ENCODE results near the gene RABEP2. TPM values are rescaled to one million over a fixed set of nuclear protein-coding genes. Genes with fewer than 3 reads are reported as not detected.
A peak's percentile ranks its signal among the peaks of the same experiment; 100 is the strongest.

RABEP2 gene
- total RNA-seq, 1 donor from 2014 or later, result 38.3 TPM

GRCh38 chr16:28865722-28866453, 59.1 kb downstream of the RABEP2 start:
- no peak for TF ChIP-seq CTCF (IDR thresholded peaks at IDR 0.05; ENCODE audit: insufficient read depth, low read length, poor library complexity, severe bottlenecking)
- DNase-seq (ENCODE audit: low read depth), result no peak
- Histone ChIP-seq H3K36me3 (ENCODE audit: control insufficient read depth, insufficient read depth, low read length) (peaks cover 7% of the 10 kb centered on the region), H3K27me3 (ENCODE audit: control insufficient read depth, insufficient read depth, low read length) (no peaks in the 10 kb centered on the region), H3K4me3 (ENCODE audit: low read depth, low read length) (no peak overlapping the region)

- Histone ChIP-seq H3K27me3 (ENCODE audit: control insufficient read depth, insufficient read depth, low read length) (no peaks in the 10 kb centered on the region), H3K36me3 (ENCODE audit: control insufficient read depth, insufficient read depth, low read length) (peaks cover 7% of the 10 kb centered on the region), H3K4me3 (ENCODE audit: low read depth, low read length) (no peak overlapping the region)
- no peak for TF ChIP-seq CTCF (IDR thresholded peaks at IDR 0.05; ENCODE audit: insufficient read depth, low read length, poor library complexity, severe bottlenecking)
- no peak for DNase-seq (ENCODE audit: low read depth)
These were observed 59.9 kb downstream of the RABEP2 start for GRCh38 chr16:28865001-28865688.

GRCh38 chr16:28863929-28864793, 60.9 kb downstream of the RABEP2 start:
- Histone ChIP-seq H3K4me3 (ENCODE audit: low read depth, low read length) (peak overlapping the region; percentile 84), H3K36me3 (ENCODE audit: control insufficient read depth, insufficient read depth, low read length) (peaks cover 5% of the 10 kb centered on the region), H3K27me3 (ENCODE audit: control insufficient read depth, insufficient read depth, low read length) (no peaks in the 10 kb centered on the region)
- no peak for TF ChIP-seq CTCF (IDR thresholded peaks at IDR 0.05; ENCODE audit: insufficient read depth, low read length, poor library complexity, severe bottlenecking)
- DNase-seq (ENCODE audit: low read depth), result no peak

GRCh38 chr16:28859326-28859725, 65.7 kb downstream of the RABEP2 start:
- no peak for DNase-seq (ENCODE audit: low read depth)
- Histone ChIP-seq H3K36me3 (ENCODE audit: control insufficient read depth, insufficient read depth, low read length) (no peaks in the 10 kb centered on the region), H3K27me3 (ENCODE audit: control insufficient read depth, insufficient read depth, low read length) (no peaks in the 10 kb centered on the region), H3K4me3 (ENCODE audit: low read depth, low read length) (no peak overlapping the region)
- TF ChIP-seq CTCF (IDR thresholded peaks at IDR 0.05; ENCODE audit: insufficient read depth, low read length, poor library complexity, severe bottlenecking), result no peak

GRCh38 chr16:28858421-28858820, 66.6 kb downstream of the RABEP2 start:
- DNase-seq (ENCODE audit: low read depth), result no peak
- Histone ChIP-seq H3K4me3 (ENCODE audit: low read depth, low read length) (no peak overlapping the region), H3K27me3 (ENCODE audit: control insufficient read depth, insufficient read depth, low read length) (no peaks in the 10 kb centered on the region), H3K36me3 (ENCODE audit: control insufficient read depth, insufficient read depth, low read length) (no peaks in the 10 kb centered on the region)
- TF ChIP-seq CTCF (IDR thresholded peaks at IDR 0.05; ENCODE audit: insufficient read depth, low read length, poor library complexity, severe bottlenecking), result no peak

Other genes starting within 250 kb of the RABEP2 start
- 322 and 386 TPM in 2 replicates for gene EIF3C, start 213.8 kb downstream of the RABEP2 start, total RNA-seq
- 0.68 and 2.7 TPM in 2 replicates for gene NPIPB9, start 173.5 kb downstream of the RABEP2 start, total RNA-seq
- 150 and 197 TPM in 2 replicates for gene ATXN2L, start 102.2 kb downstream of the RABEP2 start, total RNA-seq
- 169 and 185 TPM in 2 replicates for gene TUFM, start 78.9 kb downstream of the RABEP2 start, total RNA-seq
- gene SH2B1, start 61.4 kb downstream of the RABEP2 start, total RNA-seq, result 26.8 and 29.1 TPM in 2 replicates
- 0.17 and 0.48 TPM in 2 replicates for gene ATP2A1, start 46.8 kb downstream of the RABEP2 start, total RNA-seq
- 0.14 TPM in 1 of 2 replicates, not detected in the other for gene CD19, start 6.7 kb upstream of the RABEP2 start, total RNA-seq
- 18.4 and 20.8 TPM in 2 replicates for gene NFATC2IP, start 25.7 kb upstream of the RABEP2 start, total RNA-seq
- gene SPNS1, start 49.5 kb upstream of the RABEP2 start, total RNA-seq, result 77.2 and 115 TPM in 2 replicates
- gene LAT, start 59.8 kb upstream of the RABEP2 start, total RNA-seq, result 2.9 and 8.6 TPM in 2 replicates

Measured in kidney epithelial cell (primary cell).